BE2C (cell line): ENCODE measurements around the gene PSTPIP1.

Experiments
- DNase-seq: peaks from one replicate; pipeline ENCODE4 v3.0.0-alpha.2; 2020
- H3K27me3 ChIP-seq: fragments of 250-450 bp; sonication (Bioruptor Pico); 2 replicates; pipeline ENCODE4 v1.5.1; 2020; ENCODE audit warnings: mild to moderate bottlenecking
- H3K36me3 ChIP-seq: fragments of 250-450 bp; sonication (Bioruptor Pico); 2 replicates; pipeline ENCODE4 v1.5.1; 2020; ENCODE audit warnings: mild to moderate bottlenecking
- H3K4me1 ChIP-seq: fragments of 250-450 bp; sonication (Bioruptor Pico); 2 replicates; pipeline ENCODE4 v1.5.1; 2020
- H3K4me3 ChIP-seq: 2 replicates; pipeline ENCODE4 v1.5.1; 2011; ENCODE audit warnings: low read depth, low read length
- H3K9me3 ChIP-seq: fragments of 250-450 bp; sonication (Bioruptor Pico); 2 replicates; pipeline ENCODE4 v1.5.1; 2020
- CTCF ChIP-seq: IDR thresholded peaks from 2 replicates; pipeline ENCODE4 v1.5.1; 2012; ENCODE audit warnings: mild to moderate bottlenecking, low read depth, low read length

Gene PSTPIP1

GRCh38 chr15:77058468-77058867 lies 63.5 kb downstream of the PSTPIP1 start:
- H3K9me3 ChIP-seq: no peaks in the 10 kb centered on the region
- no peak for DNase-seq
- H3K4me1 ChIP-seq: peaks cover 8% of the 10 kb centered on the region
- H3K27me3 ChIP-seq: no peaks in the 10 kb centered on the region
- no peak for TF ChIP-seq CTCF
- H3K4me3 ChIP-seq: no peak overlapping the region
- peaks cover 20% of the 10 kb centered on the region for H3K36me3 ChIP-seq

GRCh38 chr15:77059786-77060361 lies 64.9 kb downstream of the PSTPIP1 start:
- Histone ChIP-seq H3K4me3 (no peak overlapping the region), H3K4me1 (peaks cover 8% of the 10 kb centered on the region), H3K27me3 (no peaks in the 10 kb centered on the region), H3K9me3 (no peaks in the 10 kb centered on the region), H3K36me3 (peaks cover 14% of the 10 kb centered on the region)
- no peak for TF ChIP-seq CTCF
- DNase-seq: peak; percentile 18

GRCh38 chr15:77060546-77060945 lies 65.6 kb downstream of the PSTPIP1 start:
- DNase-seq: no peak
- Histone ChIP-seq H3K27me3 (no peaks in the 10 kb centered on the region), H3K4me1 (peaks cover 8% of the 10 kb centered on the region), H3K36me3 (peaks cover 11% of the 10 kb centered on the region), H3K9me3 (no peaks in the 10 kb centered on the region), H3K4me3 (no peak overlapping the region)
- no peak for TF ChIP-seq CTCF

GRCh38 chr15:77063249-77063648 lies 68.3 kb downstream of the PSTPIP1 start:
- no peaks in the 10 kb centered on the region for H3K9me3 ChIP-seq
- DNase-seq: no peak
- peaks cover 20% of the 10 kb centered on the region; the same call in 1 of the 2 replicates for H3K36me3 ChIP-seq
- peaks cover 13% of the 10 kb centered on the region for H3K4me1 ChIP-seq
- no peaks in the 10 kb centered on the region for H3K27me3 ChIP-seq
- no peak for TF ChIP-seq CTCF
- H3K4me3 ChIP-seq: no peak overlapping the region

- no peak overlapping the region for H3K4me3 ChIP-seq
Observed at GRCh38 chr15:77064063-77064462, 69.1 kb downstream of the PSTPIP1 start.

More at GRCh38 chr15:77064063-77064462, 69.1 kb downstream of the PSTPIP1 start:
- no peaks in the 10 kb centered on the region for H3K27me3 ChIP-seq
- H3K4me1 ChIP-seq: peaks cover 13% of the 10 kb centered on the region
- peaks cover 25% of the 10 kb centered on the region for H3K36me3 ChIP-seq
- TF ChIP-seq CTCF: no peak
- DNase-seq: no peak
- H3K9me3 ChIP-seq: no peaks in the 10 kb centered on the region
